ENCODE measurements around the gene CYTH3. TPM values are rescaled to one million over a fixed set of nuclear protein-coding genes. Genes with fewer than 3 reads are reported as not detected.
A peak's percentile ranks its signal among the peaks of the same experiment; 100 is the strongest.

The CYTH3 gene
- total and polyA plus RNA-seq, 9 of the 15 experiments (the other 6 are each of a cell fraction or from before 2014, with no cell fraction given) = 0.25 to 15.2 (median 11.4) TPM

DNA sequence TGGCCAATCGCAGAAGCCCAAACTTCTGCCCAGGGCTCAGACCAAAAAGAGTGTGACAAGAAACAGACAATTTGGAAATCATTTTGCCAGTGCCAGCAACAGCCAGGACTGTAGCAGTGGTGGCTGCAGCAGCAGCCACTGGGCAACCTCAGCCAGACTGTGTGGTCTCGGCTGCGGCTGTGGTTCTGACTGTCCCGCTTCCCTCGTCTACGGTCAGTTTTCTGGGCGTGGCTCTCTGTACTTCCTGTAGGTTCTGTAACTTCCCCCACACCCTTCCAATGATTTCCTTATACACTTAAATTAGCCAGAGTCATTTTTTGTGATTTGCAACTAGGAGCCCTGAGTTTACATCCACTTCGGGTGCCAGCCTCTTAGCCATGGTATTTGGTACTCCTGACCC, 39.9 kb downstream of the CYTH3 start (continued):
- TF ChIP-seq NRF1 (conservative IDR thresholded peaks at IDR 0.05 in 1 of 2, IDR thresholded peaks at IDR 0.05 in 1 of 2) = 0 out of 4 replicates have a peak, but pooled peaks of 1 of the 2 experiments have one; percentile 15
- TF ChIP-seq ZNF197 (CRISPR knock-in tag; IDR thresholded peaks at IDR 0.05; ENCODE audit: low read depth) = no peak
- TF ChIP-seq ZSCAN29 (IDR thresholded peaks at IDR 0.05) = no peak

DNA sequence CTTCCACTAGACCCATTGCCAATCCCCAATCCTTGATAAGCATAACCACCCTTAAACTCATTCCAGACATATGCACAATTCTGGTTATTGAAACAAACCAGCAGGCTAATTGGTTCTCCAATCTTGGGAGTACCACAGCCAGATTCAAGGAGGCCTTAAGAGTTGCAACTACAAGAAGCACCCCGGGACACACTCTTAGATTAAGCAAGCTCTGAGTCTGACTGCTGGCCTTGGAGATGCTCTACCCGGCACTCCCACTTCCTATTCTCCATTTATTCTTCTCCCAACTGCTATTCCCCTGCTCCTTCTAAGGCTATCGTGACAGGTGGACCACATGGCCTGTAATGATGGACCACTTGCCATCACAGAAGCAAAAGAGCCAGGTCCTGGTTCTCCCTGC, 40.3 kb downstream of the CYTH3 start:
- no peak overlapping the region; a peak in 1 of 4 replicates for H3K9ac ChIP-seq (ENCODE audit: insufficient read depth in 1 of 2, low read depth in 2 of 2, low read length in 2 of 2)
- intact Hi-C loops (cut with micrococcal nuclease) = no loop called here
- H3K27ac ChIP-seq (ENCODE audit: extremely low read depth, low read depth, low read length) = no peak overlapping the region
- H3K4me2 ChIP-seq (ENCODE audit: insufficient read depth, low read length) = peak overlapping the region; percentile 35
- FAIRE-seq = no peak
- no peak overlapping the region for H3K4me3 ChIP-seq
- no peaks in the 10 kb centered on the region for H3K9me1 ChIP-seq (ENCODE audit: control insufficient read depth, insufficient read depth, low read length)
- H4K20me1 ChIP-seq (replicated peaks; ENCODE audit: control insufficient read depth, insufficient read depth, low read length) = peaks cover 21% of the 10 kb centered on the region; the same call in 1 of the 2 replicates
- no peak for ATAC-seq
- no peaks in the 10 kb centered on the region for H3K36me3 ChIP-seq (ENCODE audit: control insufficient read depth, insufficient read depth, low read length)
- POLR2A ChIA-PET = no interaction called here
- WGBS (ENCODE audit: insufficient coverage, low coverage, missing lambda C conversion rate) = 27% methylated on average over 3 of the region's 3 CpGs
- in situ Hi-C loops (cut with MboI) = no loop called here
- H3K9me3 ChIP-seq (replicated peaks; ENCODE audit: control insufficient read depth, insufficient read depth, low read depth, low read length) = no peaks in the 10 kb centered on the region
- TF ChIP-seq CBFA2T2 (conservative IDR thresholded peaks at IDR 0.05) (no peak), ZBTB1 (CRISPR knock-in tag; IDR thresholded peaks at IDR 0.05; ENCODE audit: borderline replicate concordance, low read depth) (no peak), HMG20A (CRISPR knock-in tag; conservative IDR thresholded peaks at IDR 0.05) (no peak), ILF3 (IDR thresholded peaks at IDR 0.05; ENCODE audit: borderline replicate concordance) (no peak)
- CTCF ChIA-PET (ENCODE audit: low intra/inter-chr PET ratio) = no interaction called here
- no peak for DNase-seq (ENCODE audit: extremely low read depth in 1 of 4, low spot score in 3 of 4)
- H3K4me1 ChIP-seq (replicated peaks in 1 of 2; ENCODE audit: control insufficient read depth in 2 of 2, insufficient read depth in 2 of 2, low read length in 2 of 2) = peaks cover 18 to 36% of the 10 kb centered on the region in 2 experiments
- no TSS peak for BruUV-seq (replicated peaks)
- H3K27me3 ChIP-seq (ENCODE audit: control insufficient read depth in 2 of 2, insufficient read depth in 2 of 2, low read length in 2 of 2) = no peaks in the 10 kb centered on the region
- no peak overlapping the region for H2AFZ ChIP-seq (ENCODE audit: low read depth, low read length)
- peaks cover 32% of the 10 kb centered on the region for H3K79me2 ChIP-seq (ENCODE audit: control insufficient read depth, insufficient read depth, low read length)

Data from K562 (cell line).